Smooth muscle cell (in vitro differentiated cells): ENCODE measurements around the gene DDA1. TPM values are rescaled to one million over a fixed set of nuclear protein-coding genes. Genes with fewer than 3 reads are reported as not detected.

Experiments used
- DNase-seq: peaks from one replicate; lab custom pipeline; 2025; ENCODE audit not compliant: unreplicated experiment; lab: John Stamatoyannopoulos, UW
- H2AFZ ChIP-seq: fragments of 200-600 bp; sonication (generic); 2 replicates; pipeline ENCODE4 v1.6.0; 2016; ENCODE audit warnings: antibody characterized with exemption, low read depth, mild to moderate bottlenecking
- H3F3A ChIP-seq: fragments of 200-600 bp; sonication (generic); 2 replicates; pipeline ENCODE4 v1.6.0; 2017; ENCODE audit warnings: antibody characterized with exemption, low read depth
- H3K27ac ChIP-seq: fragments of 200-600 bp; sonication (generic); 2 replicates; pipeline ENCODE4 v1.5.1; 2016; ENCODE audit warnings: low read depth, mild to moderate bottlenecking
- H3K27me3 ChIP-seq: fragments of 200-600 bp; sonication (generic); 2 replicates; pipeline ENCODE4 v1.6.1; 2016; ENCODE audit warnings: low read depth, mild to moderate bottlenecking
- H3K36me3 ChIP-seq: fragments of 200-600 bp; sonication (generic); 2 replicates; pipeline ENCODE4 v1.5.1; 2016; ENCODE audit warnings: low read depth
- H3K4me1 ChIP-seq: fragments of 200-600 bp; sonication (generic); 2 replicates; pipeline ENCODE4 v1.5.1; 2016; ENCODE audit warnings: low read depth
- H3K4me2 ChIP-seq: fragments of 200-600 bp; sonication (generic); 2 replicates; pipeline ENCODE4 v1.6.0; 2016; ENCODE audit warnings: mild to moderate bottlenecking
- H3K4me3 ChIP-seq: fragments of 200-600 bp; sonication (generic); 2 replicates; pipeline ENCODE4 v1.5.1; 2016; ENCODE audit warnings: mild to moderate bottlenecking
- H3K79me2 ChIP-seq: fragments of 200-600 bp; sonication (generic); 2 replicates; pipeline ENCODE4 v1.6.0; 2016; ENCODE audit warnings: low read depth, mild to moderate bottlenecking
- H3K9ac ChIP-seq: fragments of 200-600 bp; sonication (generic); 2 replicates; pipeline ENCODE4 v1.6.0; 2016; ENCODE audit warnings: low read depth
- H3K9me3 ChIP-seq: fragments of 200-600 bp; sonication (generic); replicated peaks from 2 replicates; pipeline ENCODE4 v1.5.1; 2016; ENCODE audit warnings: low read depth
- H4K20me1 ChIP-seq: fragments of 200-600 bp; sonication (generic); 2 replicates; pipeline ENCODE4 v1.6.0; 2016; ENCODE audit warnings: low read depth
- CTCF ChIP-seq: fragments of 200-600 bp; sonication (generic); IDR thresholded peaks from 2 replicates; pipeline ENCODE4 v1.5.1; 2017; ENCODE audit warnings: borderline replicate concordance, mild to moderate bottlenecking, antibody characterized with exemption; ENCODE audit not compliant: insufficient read depth, poor library complexity, severe bottlenecking
- WGBS: methylation state at CpG from one replicate; pipeline ENCODE4 v1.1.7; 2016; ENCODE audit warnings: low lambda C conversion rate; 5-methylcytosine and 5-hydroxymethylcytosine counted together
- polyA plus RNA-seq: library from polyadenylated mRNA; unstranded; fragments of >200 nt; fragmentation: Nextera tagmentation; extraction: Ambion mirVana; gene quantifications from 2 replicates; pipeline ENCODE4 v1.2.1, GENCODE V29; 2016
- total RNA-seq: library from RNA; depleted of rRNA; stranded (reverse); fragments of >200 nt; gene quantifications from 2 replicates; pipeline ENCODE4 v1.2.3, GENCODE V29; 2014

DDA1 gene
- total and polyA plus RNA-seq, 2 experiments from 2014 or later: 26.5 to 51.8 TPM

GRCh38 chr19:17322854-17323253 is 13.5 kb downstream of the DDA1 start:
- H3K27ac ChIP-seq: no peak overlapping the region
- H3K4me1 ChIP-seq: peaks cover 12% of the 10 kb centered on the region
- WGBS: 91% methylated on average over 10 of the region's 10 CpGs
- H3K4me3 ChIP-seq: no peak overlapping the region
- no peak for TF ChIP-seq CTCF
- no peaks in the 10 kb centered on the region for H3K36me3 ChIP-seq
- H3K79me2 ChIP-seq: no peaks in the 10 kb centered on the region
- H3K9me3 ChIP-seq: no peaks in the 10 kb centered on the region
- H2AFZ ChIP-seq: no peak overlapping the region
- H3K4me2 ChIP-seq: no peak overlapping the region
- H3F3A ChIP-seq: peaks cover 6% of the 10 kb centered on the region
- no peaks in the 10 kb centered on the region for H3K27me3 ChIP-seq
- DNase-seq: no peak
- peaks cover 10% of the 10 kb centered on the region for H4K20me1 ChIP-seq
- H3K9ac ChIP-seq: no peak overlapping the region

GRCh38 chr19:17323300-17323963 is 14.1 kb downstream of the DDA1 start:
- no peak for DNase-seq
- TF ChIP-seq CTCF: no peak
- H3F3A ChIP-seq: peaks cover 5% of the 10 kb centered on the region
- no peaks in the 10 kb centered on the region for H3K79me2 ChIP-seq
- H3K4me1 ChIP-seq: peaks cover 16% of the 10 kb centered on the region
- H3K27ac ChIP-seq: no peak overlapping the region
- H3K36me3 ChIP-seq: no peaks in the 10 kb centered on the region
- H3K27me3 ChIP-seq: peaks cover under 1% of the 10 kb centered on the region
- WGBS: 94% methylated on average over 10 of the region's 56 CpGs
- H4K20me1 ChIP-seq: peaks cover 10% of the 10 kb centered on the region
- no peak overlapping the region for H2AFZ ChIP-seq
- H3K9ac ChIP-seq: no peak overlapping the region
- H3K4me3 ChIP-seq: no peak overlapping the region
- H3K9me3 ChIP-seq: no peaks in the 10 kb centered on the region
- H3K4me2 ChIP-seq: no peak overlapping the region

- H3K4me1 ChIP-seq: peaks cover 18% of the 10 kb centered on the region
- 92% methylated on average over 7 of the region's 7 CpGs for WGBS
- H3K36me3 ChIP-seq: no peaks in the 10 kb centered on the region
- peaks cover 11% of the 10 kb centered on the region for H4K20me1 ChIP-seq
- H3K79me2 ChIP-seq: no peaks in the 10 kb centered on the region
- H3K27ac ChIP-seq: no peak overlapping the region
- H3F3A ChIP-seq: peaks cover 5% of the 10 kb centered on the region
- H3K27me3 ChIP-seq: peaks cover 5% of the 10 kb centered on the region
- no peak overlapping the region for H3K9ac ChIP-seq
- no peak overlapping the region for H2AFZ ChIP-seq
- H3K4me2 ChIP-seq: no peak overlapping the region
- DNase-seq: no peak
- H3K4me3 ChIP-seq: no peak overlapping the region
- no peaks in the 10 kb centered on the region for H3K9me3 ChIP-seq
- no peak for TF ChIP-seq CTCF
Measured at GRCh38 chr19:17323964-17324332, 14.6 kb downstream of the DDA1 start.

- Histone ChIP-seq H3K27ac (no peak overlapping the region), H3K4me2 (no peak overlapping the region), H3K9me3 (no peaks in the 10 kb centered on the region), H3K4me3 (no peak overlapping the region), H3F3A (peaks cover 5% of the 10 kb centered on the region), H3K79me2 (no peaks in the 10 kb centered on the region), H3K27me3 (peaks cover 11% of the 10 kb centered on the region), H3K36me3 (no peaks in the 10 kb centered on the region), H2AFZ (no peak overlapping the region), H3K4me1 (peaks cover 20% of the 10 kb centered on the region), H3K9ac (no peak overlapping the region), H4K20me1 (peaks cover 15% of the 10 kb centered on the region)
- no peak for DNase-seq
- no peak for TF ChIP-seq CTCF
- 94% methylated on average over 28 of the region's 28 CpGs for WGBS
Measured at GRCh38 chr19:17324357-17325114, 15.2 kb downstream of the DDA1 start.
